Skin of body (tissue), 2 donors: ENCODE data around the gene PDE7B. TPM values are rescaled to one million over a fixed set of nuclear protein-coding genes. Genes with fewer than 3 reads are reported as not detected.
A peak's percentile ranks its signal among the peaks of the same experiment; 100 is the strongest.

Experiments
- DNase-seq: peaks from one replicate; lab custom pipeline; 2025; lab: John Stamatoyannopoulos, UW
- total RNA-seq: library from RNA; depleted of rRNA; stranded (reverse); fragments of >200 nt; gene quantifications from one replicate; pipeline ENCODE4 v1.2.3, GENCODE V29; 2014

The PDE7B gene
- total RNA-seq, 1 donor from 2014 or later: 5.1 TPM

DNA sequence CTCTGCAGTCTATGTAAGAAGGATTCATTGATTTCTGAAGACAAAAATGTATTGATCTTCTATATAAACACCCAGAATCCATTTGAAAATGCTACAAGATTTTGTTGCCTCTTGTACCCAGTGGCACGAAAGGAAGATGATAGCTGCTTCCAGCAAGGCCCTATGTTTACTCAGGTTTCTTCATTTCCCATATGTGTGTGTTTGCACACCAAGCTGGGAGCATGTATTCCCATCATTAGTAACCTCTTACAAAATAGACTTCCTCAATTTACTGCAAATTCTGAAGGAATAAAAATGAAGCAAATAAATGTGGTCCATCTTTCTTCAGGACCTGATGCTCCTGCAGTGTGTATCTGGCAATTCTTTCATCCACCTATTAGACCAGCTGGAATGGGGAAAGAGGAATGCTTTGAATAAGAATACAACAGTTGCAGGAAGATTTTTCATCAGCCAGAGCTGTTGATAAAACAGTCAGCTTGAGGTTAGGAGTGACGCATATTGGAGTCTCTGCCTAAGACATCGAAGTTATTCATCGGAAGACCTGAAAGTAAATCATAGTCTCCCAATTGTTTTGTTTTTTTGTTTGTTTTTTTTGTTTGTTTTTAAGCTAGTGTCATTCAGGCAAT, 132.3 kb downstream of the PDE7B start:
- no peak for DNase-seq

DNA sequence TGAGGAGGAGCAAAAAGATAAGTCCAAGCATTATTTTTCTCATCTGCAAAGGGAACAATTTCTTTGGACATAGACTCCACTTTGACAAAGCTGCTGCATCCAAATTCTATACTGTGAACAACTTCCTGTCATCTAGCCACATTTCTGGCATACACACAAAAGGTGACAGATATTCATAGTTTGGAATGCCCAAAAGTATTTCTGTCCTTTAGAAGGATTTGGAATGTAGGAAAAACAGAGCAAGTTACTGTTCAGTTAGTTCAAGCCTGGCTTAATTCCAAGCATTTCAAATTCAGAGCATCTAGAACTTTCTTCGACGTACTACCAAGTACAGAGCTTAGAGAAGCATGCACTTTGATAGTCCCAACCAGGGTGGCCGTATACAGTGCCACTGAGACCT, 134.0 kb downstream of the PDE7B start:
- DNase-seq: no peak

DNA sequence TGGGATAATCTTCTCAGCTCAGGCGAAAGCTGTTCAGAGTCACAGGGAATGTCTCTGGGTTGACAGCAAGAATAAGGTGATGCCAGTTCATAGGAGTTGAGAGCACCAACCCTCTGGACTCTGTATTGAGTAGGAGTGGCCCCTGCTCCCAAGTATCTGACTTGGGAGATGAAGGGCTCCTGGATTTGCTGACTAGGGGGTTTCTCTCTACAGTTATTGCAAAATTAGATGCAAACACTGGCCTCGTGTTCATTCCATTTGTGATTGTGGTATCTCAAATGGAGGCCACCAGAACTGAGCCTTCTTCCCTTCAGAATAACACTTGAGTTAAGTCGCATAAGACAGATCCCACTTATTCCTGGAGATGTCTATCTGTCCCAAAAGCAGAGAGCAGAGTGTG, 135.7 kb downstream of the PDE7B start:
- no peak for DNase-seq

DNA sequence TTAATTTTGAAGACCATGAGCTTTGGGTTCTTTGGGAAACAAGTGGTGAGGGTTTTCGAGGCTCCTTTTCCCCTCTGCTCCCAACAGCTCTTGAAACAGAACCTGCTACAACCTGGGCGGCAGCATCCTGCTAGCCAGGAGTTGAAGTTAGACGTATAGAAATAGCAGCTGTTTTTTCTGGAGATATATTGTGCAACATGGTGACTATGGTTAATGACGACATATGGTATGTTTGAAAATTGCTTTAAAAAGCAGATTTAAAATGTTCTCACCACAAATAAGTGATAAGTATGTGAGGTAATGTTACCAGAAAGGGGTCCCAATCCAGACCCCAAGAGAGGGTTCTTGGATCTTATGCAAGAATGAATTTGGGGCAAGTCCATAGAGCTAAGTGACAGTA, 138.9 kb downstream of the PDE7B start:
- no peak for DNase-seq

DNA sequence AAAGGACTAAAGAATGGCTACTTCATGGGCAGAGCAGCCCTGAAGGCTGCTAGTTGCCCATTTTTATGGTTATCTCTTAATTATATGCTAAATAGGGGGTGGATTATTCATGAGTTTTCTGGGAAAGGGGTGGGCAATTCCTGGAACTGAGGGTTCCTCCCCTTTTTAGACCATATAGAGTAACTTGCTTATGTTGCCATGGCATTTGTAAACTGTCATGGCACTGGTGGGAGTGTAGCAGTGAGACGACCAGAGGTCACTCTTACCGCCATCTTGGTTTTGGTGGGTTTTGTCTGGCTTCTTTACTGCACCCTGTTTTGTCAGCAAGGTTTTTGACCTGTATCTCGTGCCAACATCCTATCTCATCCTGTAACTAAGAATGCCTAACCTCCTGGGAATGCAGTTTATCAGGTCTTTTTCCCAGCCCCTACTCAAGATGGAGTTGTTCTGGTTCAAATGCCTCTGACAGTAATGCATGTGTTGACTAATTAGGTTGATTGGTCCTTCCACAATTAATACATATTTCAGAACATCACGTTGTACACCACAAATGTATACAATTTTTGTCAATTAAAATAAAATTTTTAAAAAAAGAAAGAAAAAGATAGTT, 139.5 kb downstream of the PDE7B start:
- no peak for DNase-seq

DNA sequence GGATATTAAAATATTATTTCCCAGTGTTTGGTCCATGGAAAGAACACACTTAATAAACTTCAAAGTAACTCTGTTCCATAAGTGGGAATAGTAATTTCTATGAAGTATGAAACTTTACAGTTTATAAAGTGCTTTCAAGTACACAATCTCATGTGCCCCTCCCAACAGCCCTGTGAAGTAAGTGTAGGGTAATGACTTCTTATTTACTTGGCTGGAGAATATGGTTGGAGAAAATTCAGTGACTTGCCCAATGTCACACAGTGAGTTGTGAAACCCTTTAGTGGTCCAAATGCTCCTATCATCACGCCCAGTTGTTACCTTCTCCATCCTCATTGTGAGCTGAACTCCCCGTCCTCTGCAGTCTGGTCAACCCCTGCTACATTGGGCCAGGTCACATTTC, 141.2 kb downstream of the PDE7B start:
- no peak for DNase-seq

DNA sequence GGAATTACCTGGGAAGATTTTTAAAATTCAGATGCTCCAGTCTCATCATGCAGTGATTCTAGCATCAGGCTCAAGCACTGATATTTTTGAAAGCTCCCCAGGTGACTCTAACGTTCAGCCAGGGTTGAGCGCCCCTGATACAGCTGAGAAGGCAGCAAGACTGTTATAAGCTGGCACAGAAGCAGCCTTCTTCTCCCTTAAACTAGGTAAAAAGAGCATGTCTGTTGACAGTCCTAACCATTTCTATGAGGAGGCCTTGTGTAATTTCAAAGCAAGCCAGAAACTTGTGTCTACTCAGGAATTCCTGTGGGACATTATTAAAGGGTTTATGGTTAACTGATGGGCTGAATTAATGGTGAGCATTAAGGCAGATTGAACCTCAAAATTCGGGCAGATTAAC, 141.9 kb downstream of the PDE7B start:
- DNase-seq: no peak

DNA sequence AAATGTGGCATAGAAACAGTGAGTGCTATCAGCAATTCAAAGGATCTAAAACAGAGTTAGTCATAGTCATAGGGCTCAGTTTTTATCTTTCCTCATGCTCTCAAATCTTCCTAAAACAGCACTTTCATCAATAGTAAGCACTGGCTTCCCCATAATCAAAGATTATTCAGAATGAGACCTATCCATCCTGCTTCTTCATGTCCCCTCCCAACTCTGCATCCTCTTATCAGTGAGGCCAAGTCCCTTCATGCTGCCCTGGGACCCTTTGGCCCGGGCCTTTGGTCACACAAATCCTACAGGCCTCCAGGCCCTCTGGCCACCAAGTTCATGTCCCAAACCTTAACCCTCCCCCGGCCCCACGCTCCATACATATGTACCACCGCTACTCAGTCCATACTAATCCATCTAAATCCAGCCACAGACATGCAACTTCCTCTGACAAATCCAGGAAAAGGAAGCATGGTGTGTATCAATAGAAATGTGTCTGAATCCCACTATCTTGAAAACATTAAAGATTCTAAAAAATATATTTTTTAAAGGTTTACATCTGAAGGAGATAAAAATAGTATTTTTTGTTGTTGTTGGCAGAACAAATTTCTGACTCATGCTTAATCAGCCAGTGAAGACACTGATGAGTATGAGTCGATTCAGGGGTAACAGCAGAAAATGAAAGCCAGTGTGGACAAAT, 143.5 kb downstream of the PDE7B start:
- DNase-seq: no peak

DNA sequence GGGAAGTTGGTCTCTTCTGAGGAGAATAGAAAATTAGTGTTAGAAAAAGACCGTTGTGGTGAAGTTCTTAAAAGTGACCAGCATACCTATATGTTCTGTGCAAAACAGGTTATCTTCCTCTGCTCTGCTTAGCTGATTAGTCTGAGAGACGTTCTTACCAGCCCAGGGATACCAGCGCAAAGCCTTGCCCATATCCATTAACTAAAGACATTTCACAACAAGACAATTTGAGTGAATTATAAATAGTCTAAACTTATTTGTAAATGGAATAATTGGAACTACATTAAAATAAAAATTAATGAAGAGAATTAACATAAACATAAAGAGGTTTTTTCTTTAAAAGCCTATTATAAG, 144.0 kb downstream of the PDE7B start:
- DNase-seq: no peak

DNA sequence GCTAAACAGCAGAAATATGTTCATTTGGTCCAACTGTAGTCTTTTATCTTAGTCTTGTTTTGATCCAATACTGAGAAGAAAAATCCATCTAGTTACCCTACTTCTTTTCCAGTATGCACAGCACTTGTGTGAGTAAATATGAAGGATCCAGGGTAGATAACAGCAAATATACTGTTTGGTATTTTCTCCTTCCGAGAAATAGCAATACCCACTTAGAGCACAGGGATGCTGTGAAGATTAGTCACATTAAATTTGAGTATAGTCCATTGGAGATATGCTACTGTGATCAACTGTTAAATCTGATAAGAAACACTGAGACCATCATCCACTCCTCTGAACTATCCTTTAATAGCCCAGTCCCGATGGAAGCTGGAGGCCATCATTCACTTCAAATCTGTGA, 145.2 kb downstream of the PDE7B start:
- no peak for DNase-seq

DNA sequence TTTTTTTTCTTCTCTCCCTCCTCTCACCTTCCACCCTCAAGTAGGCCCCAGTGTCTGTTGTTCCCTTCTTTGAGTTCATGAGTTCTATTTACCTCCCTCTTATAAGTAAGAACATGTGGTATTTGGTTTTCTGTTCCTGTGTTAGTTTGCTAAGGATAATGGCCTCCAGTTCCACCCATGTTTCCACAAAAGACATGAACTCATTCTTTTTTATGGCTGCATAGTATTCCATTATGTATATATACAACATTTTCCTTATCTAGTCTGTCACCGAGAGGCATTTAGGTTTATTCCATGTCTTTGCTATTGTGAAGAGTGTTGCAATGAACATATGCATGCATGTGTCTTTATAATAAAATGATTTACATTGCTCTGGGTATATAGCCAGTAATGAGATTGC, 147.9 kb downstream of the PDE7B start:
- DNase-seq: no peak

DNA sequence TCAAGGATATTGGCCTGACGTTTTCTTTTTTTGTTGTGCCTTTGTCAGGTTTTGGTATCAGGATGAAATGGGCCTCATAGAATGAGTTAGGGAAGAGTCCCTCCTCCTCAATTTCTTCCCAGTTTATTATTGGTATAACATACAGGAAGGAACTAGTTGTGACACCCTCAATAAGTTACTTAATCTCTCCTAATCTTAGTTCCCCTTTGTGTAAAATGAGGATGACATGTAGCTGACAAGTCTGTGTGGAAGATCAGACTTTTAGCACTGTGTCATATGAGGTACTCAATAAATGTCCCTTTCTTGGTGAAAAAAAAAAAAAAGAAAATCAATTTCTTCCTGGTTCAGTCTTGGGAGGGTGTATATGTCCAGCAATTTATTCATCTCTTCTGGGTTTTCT, 155.8 kb downstream of the PDE7B start:
- no peak for DNase-seq

DNA sequence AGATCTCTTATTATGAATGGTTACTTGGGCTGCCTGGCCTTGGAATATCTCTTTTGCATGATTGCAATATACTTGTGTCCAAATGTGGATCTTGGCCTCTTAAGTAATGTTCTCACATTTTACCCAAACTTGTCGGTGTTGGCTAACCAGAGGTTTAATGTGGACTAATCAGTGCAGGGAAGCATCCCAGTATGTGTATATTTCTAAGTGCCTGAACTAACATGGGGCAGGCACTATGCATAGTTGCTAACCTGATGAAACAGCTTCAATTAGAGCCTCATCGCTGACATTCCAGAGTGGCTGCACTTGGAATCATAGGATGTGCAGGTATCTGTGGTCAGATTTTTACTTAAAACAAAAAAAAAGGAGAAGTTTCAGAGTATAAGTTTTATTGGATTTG, 160.0 kb downstream of the PDE7B start:
- no peak for DNase-seq

DNA sequence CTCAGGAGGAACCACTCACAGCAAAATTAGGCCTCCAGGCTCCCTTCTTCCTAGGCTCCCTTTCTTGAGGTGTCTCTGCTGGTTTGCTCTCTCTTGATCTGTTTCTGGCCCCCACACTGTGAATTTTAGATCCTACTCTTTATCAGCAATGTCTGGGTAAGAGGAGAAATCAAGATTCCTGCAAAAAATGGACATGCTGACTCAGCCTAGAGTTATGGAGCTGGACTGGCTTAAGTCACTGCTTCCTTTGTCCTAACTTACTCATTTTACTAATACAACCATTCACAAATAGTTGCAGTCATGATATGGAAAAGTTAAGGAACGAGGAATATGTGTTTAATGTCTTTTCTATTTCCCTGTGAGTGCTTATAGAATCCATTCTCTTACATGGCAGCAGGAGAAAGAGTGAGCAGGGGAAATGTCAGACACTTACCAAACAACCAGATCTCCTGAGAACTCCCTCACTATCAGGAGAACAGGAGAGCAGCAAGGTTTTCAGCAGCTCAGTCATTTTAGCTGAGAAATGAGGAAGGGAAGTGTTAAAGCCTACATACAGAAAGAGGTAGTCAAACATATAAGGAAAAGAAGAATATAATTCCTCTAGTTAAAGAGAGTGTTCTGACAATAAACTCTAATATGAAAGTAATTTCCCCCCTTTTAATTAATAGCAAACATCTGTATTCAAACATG, 160.8 kb downstream of the PDE7B start:
- no peak for DNase-seq

DNA sequence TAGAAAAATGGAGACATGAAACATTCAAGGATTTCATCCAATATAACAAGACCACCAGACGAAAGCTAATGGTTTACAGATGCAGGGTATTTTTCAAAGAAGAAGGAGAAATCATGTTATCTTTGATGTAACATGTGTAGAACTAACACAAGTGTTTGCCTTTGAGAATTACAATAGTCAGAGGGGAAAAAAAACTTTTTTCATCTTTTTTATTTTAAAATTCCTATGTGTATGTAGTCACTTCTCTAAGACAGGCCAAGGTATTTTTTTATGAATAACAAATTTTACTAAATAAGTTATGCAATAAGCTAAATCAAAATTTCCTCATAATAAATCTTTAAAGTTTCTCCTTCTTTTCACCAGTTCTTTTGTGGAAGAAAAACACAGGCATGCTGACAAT, 161.4 kb downstream of the PDE7B start:
- DNase-seq: peak; percentile 48

DNA sequence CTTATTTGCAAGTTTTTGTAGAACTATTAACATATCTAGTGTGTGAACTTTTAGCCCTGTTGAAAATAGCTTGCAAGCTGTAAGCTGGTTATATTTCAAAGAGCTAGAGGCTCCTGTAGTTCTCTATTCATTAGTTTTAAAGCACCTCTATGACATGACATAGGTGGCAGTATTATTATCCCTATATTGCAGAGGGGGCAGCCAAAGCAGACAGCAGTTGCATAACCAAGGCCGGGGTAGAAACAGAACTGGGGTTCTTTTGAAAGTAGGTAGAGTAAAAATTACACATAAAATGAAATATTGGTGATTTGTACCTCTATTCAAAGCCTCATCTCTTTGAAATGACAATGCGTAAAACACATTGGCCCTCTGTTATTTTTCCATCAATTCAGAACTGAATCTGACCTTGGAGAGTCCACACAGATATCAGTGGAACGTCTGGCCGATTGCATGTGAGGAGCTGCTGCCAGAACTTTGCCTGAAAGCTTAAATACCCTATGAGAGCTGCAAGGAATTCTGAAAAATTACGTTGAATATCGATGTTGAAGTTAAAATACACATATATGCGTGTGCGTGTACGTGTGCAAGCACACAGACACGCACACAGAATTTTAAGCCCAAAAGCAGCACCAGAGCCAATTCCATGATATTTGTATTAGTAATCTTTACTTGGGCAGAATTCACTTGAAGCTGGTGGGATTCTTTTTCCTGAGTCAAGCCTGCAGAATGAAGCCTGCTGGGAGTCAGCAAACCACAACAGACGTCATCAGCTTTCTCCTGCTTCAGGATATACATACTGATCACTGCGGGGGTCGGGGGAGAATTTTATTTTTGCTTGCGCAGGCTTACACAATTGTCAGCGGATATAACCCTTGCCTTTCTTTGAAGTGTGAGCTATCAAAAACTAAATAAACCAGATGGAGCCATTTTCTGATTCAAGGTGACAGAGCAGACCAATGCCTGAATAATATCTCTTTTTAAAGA, 163.2 kb downstream of the PDE7B start:
- DNase-seq: peak; percentile 40

DNA sequence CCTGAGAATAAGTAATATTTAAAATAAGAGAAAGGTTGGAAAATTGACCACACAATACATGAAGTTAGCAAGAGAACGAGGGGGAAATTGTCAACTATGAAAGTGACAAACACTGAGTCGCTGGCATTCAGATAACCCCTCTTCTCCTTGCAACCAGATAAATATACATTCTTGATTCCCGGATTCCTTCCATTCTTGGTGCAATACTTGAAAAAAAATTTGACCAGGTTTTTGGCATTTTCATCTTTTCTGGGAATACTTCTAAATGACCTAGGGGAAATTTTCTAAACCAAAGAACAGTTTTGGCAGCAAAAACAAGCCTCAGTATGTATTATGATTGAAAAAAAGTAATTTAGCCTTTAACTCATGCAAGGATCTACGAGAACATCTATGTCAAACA, 164.0 kb downstream of the PDE7B start:
- no peak for DNase-seq

DNA sequence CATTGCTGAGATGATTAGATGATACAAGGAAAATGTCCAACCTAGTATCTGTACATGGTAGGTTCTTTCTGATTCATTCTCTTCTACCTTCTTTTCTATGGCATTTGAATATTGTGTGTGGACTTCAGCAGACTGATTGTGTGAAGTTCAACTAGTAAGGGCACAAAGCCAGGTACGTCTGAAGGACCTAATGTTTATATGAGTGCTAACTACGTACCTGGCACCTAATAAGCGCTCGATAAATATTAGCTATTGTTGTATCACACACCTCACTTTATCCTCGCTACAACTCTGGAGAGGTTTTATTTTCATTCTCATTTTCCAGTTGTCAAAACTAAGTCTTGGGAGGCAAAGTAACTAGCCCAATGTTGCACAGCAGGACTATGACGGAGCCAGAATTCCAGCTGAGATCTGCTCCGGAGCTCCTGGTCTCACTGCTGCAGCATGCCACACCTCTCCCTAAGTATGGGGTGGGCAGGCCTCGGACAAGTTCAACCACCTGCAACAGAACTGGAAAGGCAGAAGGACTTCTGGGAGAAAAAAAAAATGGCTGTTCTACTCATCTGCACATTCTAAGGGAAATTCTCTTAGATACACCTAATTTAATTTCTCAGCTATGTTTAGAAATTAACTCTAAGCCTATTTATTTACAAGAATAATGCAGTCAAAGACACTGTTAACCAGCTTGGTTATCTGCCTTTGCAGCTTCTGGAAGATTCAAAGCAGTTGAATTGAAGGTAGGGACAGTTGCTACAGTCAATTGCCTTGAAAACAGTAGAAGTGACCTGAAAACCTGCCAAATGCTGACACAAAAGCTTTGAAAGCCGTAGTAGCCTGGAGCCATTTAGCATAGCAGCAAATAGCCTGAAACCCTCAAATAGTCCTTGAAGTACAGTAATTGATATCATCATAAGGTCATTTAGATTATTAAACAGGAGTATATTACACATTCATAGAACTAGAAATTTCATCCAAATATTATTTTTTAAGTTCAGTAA, 165.0 kb downstream of the PDE7B start:
- DNase-seq: no peak

DNA sequence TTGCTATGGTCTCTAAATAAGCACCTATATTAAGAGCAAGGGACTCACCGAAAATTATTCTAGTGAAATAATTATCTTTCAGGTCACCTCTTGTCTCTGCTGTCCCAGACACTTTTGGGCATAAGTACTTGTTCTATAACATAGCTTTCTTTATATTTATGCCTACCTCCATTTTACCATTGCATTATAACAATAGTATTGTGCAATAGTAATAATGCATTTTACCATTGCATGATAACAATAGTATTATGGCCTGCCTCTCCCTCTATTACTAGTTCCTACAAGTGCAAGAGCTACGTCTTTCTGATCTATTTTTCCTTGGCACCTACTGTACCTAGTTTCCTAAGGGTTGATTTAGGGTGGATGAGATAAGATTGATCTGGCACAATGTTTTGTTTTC, 169.2 kb downstream of the PDE7B start:
- no peak for DNase-seq

DNA sequence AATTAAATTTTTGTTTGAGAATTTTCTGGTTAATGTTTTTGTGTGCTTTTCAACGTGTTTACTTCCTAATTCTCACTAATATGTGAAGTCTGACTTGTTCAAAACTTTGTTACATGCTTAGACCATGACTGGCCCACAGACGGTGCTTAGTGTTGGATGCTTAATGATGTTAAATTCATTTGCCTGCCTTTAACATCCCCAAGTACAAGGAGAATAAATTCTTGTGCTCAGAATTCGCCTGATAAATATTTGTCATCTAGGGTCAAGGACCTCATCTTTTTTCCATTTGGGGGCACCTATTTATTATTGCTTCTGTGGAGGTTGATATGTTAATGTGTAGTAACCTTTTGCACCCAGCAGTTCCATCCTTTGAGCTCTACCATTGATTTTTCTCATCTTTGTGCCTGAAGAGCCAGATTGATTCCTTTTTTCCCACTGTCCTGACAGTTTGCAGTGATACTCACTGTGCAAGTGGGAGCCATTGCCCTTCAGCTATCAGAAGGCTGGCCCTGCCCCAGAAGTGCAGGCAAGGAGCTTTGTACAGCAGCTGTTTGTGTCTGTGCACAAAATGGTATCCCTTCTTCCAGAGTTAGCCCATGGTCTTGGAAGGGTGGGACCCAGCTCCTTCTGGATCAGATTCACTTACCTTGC, 170.8 kb downstream of the PDE7B start:
- DNase-seq: no peak
